ENCODE data around the gene FANCC.

DNA sequence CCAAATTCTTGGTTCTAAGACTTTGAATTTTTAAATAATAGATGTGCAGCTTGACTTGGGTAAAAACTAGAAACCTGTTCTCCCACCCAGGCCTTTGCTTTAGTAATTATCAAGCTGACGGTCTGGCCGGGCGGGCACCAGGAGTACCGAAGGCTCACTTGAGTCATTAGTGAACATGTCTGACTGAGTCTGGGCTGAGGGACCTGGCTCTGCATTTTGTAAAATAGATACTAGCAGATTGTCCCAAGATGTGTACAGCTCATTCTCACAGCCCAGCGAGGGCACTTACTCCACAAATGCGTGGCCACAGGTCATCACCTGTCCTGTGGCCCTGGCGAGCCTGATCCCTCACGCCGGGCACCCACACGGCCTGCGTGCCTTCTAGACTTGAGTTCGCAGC is 216.2 kb downstream of the FANCC start:
- TF ChIP-seq, protein P1, sequence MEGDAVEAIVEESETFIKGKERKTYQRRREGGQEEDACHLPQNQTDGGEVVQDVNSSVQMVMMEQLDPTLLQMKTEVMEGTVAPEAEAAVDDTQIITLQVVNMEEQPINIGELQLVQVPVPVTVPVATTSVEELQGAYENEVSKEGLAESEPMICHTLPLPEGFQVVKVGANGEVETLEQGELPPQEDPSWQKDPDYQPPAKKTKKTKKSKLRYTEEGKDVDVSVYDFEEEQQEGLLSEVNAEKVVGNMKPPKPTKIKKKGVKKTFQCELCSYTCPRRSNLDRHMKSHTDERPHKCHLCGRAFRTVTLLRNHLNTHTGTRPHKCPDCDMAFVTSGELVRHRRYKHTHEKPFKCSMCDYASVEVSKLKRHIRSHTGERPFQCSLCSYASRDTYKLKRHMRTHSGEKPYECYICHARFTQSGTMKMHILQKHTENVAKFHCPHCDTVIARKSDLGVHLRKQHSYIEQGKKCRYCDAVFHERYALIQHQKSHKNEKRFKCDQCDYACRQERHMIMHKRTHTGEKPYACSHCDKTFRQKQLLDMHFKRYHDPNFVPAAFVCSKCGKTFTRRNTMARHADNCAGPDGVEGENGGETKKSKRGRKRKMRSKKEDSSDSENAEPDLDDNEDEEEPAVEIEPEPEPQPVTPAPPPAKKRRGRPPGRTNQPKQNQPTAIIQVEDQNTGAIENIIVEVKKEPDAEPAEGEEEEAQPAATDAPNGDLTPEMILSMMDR (IDR thresholded peaks at IDR 0.05) = no peak
- TF ChIP-seq POLR2A (IDR thresholded peaks at IDR 0.05) = no peak
- TF ChIP-seq EP300 (IDR thresholded peaks at IDR 0.05) = no peak
